H9 (cell line): ENCODE results near the gene OAS2. TPM values are rescaled to one million over a fixed set of nuclear protein-coding genes. Genes with fewer than 3 reads are reported as not detected.
A peak's percentile ranks its signal among the peaks of the same experiment; 100 is the strongest.

Experiments
- DNase-seq: peaks from one replicate; pipeline ENCODE4 v3.0.0-alpha.2; 2017
- H2AFZ ChIP-seq: one replicate; pipeline ENCODE4 v1.6.1; 2013; ENCODE audit warnings: mild to moderate bottlenecking, low read length, control low read depth, moderate library complexity
- H2AK5ac ChIP-seq: 2 replicates; pipeline ENCODE4 v1.6.1; 2013; ENCODE audit warnings: low read length, control low read depth, mixed read lengths; ENCODE audit not compliant: insufficient read length
- H2BK120ac ChIP-seq: one replicate; pipeline ENCODE4 v1.6.1; 2013; ENCODE audit warnings: low read depth, mild to moderate bottlenecking, low read length, control low read depth, inconsistent platforms; ENCODE audit not compliant: poor library complexity, severe bottlenecking
- H2BK12ac ChIP-seq: 2 replicates; pipeline ENCODE4 v1.6.1; 2013; ENCODE audit warnings: low read length, control low read depth, mixed read lengths, low read depth; ENCODE audit not compliant: insufficient read length
- H2BK15ac ChIP-seq: 2 replicates; pipeline ENCODE4 v1.6.1; 2013; ENCODE audit warnings: low read depth, low read length, control low read depth
- H2BK20ac ChIP-seq: one replicate; pipeline ENCODE4 v1.6.1; 2013; ENCODE audit warnings: low read depth, mild to moderate bottlenecking, low read length, control low read depth, inconsistent platforms; ENCODE audit not compliant: poor library complexity, severe bottlenecking
- H2BK5ac ChIP-seq: 2 replicates; pipeline ENCODE4 v1.6.1; 2013; ENCODE audit warnings: low read length, control low read depth, mixed read lengths; ENCODE audit not compliant: insufficient read length
- H3K14ac ChIP-seq: 2 replicates; pipeline ENCODE4 v1.6.1; 2013; ENCODE audit warnings: low read length, control low read depth; ENCODE audit not compliant: insufficient read depth
- H3K18ac ChIP-seq: 2 replicates; pipeline ENCODE4 v1.6.1; 2013; ENCODE audit warnings: low read depth, mild to moderate bottlenecking, mixed read lengths, low read length, control low read depth; ENCODE audit not compliant: insufficient read length
- H3K23ac ChIP-seq: 2 replicates; pipeline ENCODE4 v1.6.1; 2013; ENCODE audit warnings: low read length, control low read depth, mixed read lengths, low read depth; ENCODE audit not compliant: insufficient read length
- H3K23me2 ChIP-seq: 2 replicates; pipeline ENCODE4 v1.6.1; 2013; ENCODE audit warnings: low read depth, mild to moderate bottlenecking, mixed read lengths, low read length, control low read depth; ENCODE audit not compliant: insufficient read length, poor library complexity, severe bottlenecking
- H3K27ac ChIP-seq: 2 replicates; pipeline ENCODE4 v1.5.1; 2013; ENCODE audit warnings: low read length, control low read depth, mixed read lengths, low read depth; ENCODE audit not compliant: insufficient read length
- H3K27me3 ChIP-seq: 2 replicates; pipeline ENCODE4 v1.6.1; 2013; ENCODE audit warnings: low read length, control low read depth, inconsistent platforms; ENCODE audit not compliant: insufficient read depth
- H3K4ac ChIP-seq: 2 replicates; pipeline ENCODE4 v1.6.1; 2013; ENCODE audit warnings: low read depth, mild to moderate bottlenecking, control low read depth, inconsistent platforms, low read length, moderate library complexity
- H3K4me1 ChIP-seq: 2 replicates; pipeline ENCODE4 v1.6.1; 2013; ENCODE audit warnings: low read length, control low read depth, inconsistent platforms; ENCODE audit not compliant: insufficient read depth
- H3K4me2 ChIP-seq: 2 replicates; pipeline ENCODE4 v1.6.1; 2013; ENCODE audit warnings: low read length, control low read depth, mixed read lengths; ENCODE audit not compliant: insufficient read length, insufficient read depth
- H3K56ac ChIP-seq: 2 replicates; pipeline ENCODE4 v1.6.1; 2013; ENCODE audit warnings: low read depth, mild to moderate bottlenecking, mixed read lengths, low read length, control low read depth; ENCODE audit not compliant: insufficient read length
- H3K79me1 ChIP-seq: 2 replicates; pipeline ENCODE4 v1.6.1; 2013; ENCODE audit warnings: low read depth, mild to moderate bottlenecking, moderate library complexity, low read length, control low read depth, inconsistent platforms; ENCODE audit not compliant: insufficient read depth, poor library complexity, severe bottlenecking
- H3K79me2 ChIP-seq: 2 replicates; pipeline ENCODE4 v1.6.1; 2013; ENCODE audit warnings: low read length, control low read depth, inconsistent platforms; ENCODE audit not compliant: insufficient read depth
- H3K9ac ChIP-seq: 2 replicates; pipeline ENCODE4 v1.6.1; 2013; ENCODE audit warnings: low read length, control low read depth, mixed read lengths; ENCODE audit not compliant: insufficient read length; ENCODE audit errors: extremely low read depth
- H3K9me3 ChIP-seq: one replicate; pipeline ENCODE4 v1.6.1; 2013; ENCODE audit warnings: low read depth, low read length, inconsistent platforms; ENCODE audit not compliant: control insufficient read depth
- H3T11ph ChIP-seq: one replicate; pipeline ENCODE4 v1.6.1; 2013; ENCODE audit warnings: mild to moderate bottlenecking, low read length, control low read depth, inconsistent platforms
- H4K20me1 ChIP-seq: one replicate; pipeline ENCODE4 v1.6.1; 2013; ENCODE audit not compliant: control insufficient read depth, insufficient read length, insufficient read depth
- H4K5ac ChIP-seq: 2 replicates; pipeline ENCODE4 v1.6.1; 2013; ENCODE audit warnings: low read depth, mild to moderate bottlenecking, mixed read lengths, low read length, control low read depth; ENCODE audit not compliant: insufficient read length
- H4K8ac ChIP-seq: replicated peaks from 2 replicates; pipeline ENCODE4 v1.6.1; 2013; ENCODE audit warnings: low read length, control low read depth, mixed read lengths, low read depth; ENCODE audit not compliant: insufficient read length
- H4K91ac ChIP-seq: 2 replicates; pipeline ENCODE4 v1.6.1; 2013; ENCODE audit warnings: low read depth, mild to moderate bottlenecking, moderate library complexity, mixed read lengths, low read length, control low read depth; ENCODE audit not compliant: insufficient read length
- H3K27ac Mint-ChIP-seq, 3 experiments: 2 replicates in 2 of 3; 3 replicates in 1 of 3; pipeline ENCODE4 v1.8.0; 2020 to 2021; ENCODE audit warnings: mixed read lengths in 3 of 3, mild to moderate bottlenecking in 1 of 3, moderate library complexity in 1 of 3
- H3K27me3 Mint-ChIP-seq: 2 replicates; pipeline ENCODE4 v1.8.0; 2021; ENCODE audit warnings: low read depth, mild to moderate bottlenecking, moderate library complexity, mixed read lengths
- H3K36me3 Mint-ChIP-seq, 3 experiments: 2 replicates in 2 of 3; 3 replicates in 1 of 3; pipeline ENCODE4 v1.8.0; 2020 to 2021; ENCODE audit warnings: low read depth in 3 of 3, mixed read lengths in 3 of 3; ENCODE audit not compliant: insufficient read depth in 1 of 3
- H3K4me1 Mint-ChIP-seq, 2 experiments: 2 replicates each; pipeline ENCODE4 v1.8.0; 2020; ENCODE audit warnings: mixed read lengths in 2 of 2
- H3K4me3 Mint-ChIP-seq, 2 experiments: 2 replicates in 1 of 2; 3 replicates in 1 of 2; pipeline ENCODE4 v1.8.0; 2020 to 2021; ENCODE audit warnings: mild to moderate bottlenecking in 2 of 2, mixed read lengths in 2 of 2, moderate library complexity in 1 of 2
- H3K9me3 Mint-ChIP-seq, 2 experiments: 2 replicates in 1 of 2; 3 replicates in 1 of 2; pipeline ENCODE4 v1.8.0; 2020; ENCODE audit warnings: mild to moderate bottlenecking in 2 of 2, mixed read lengths in 2 of 2, moderate library complexity in 1 of 2
- CTCF ChIP-seq: fragments of 200-600 bp; sonication (generic); conservative IDR thresholded peaks from 3 replicates; pipeline ENCODE4 v1.8.0; 2021; ENCODE audit warnings: antibody characterized with exemption, mild to moderate bottlenecking
- WGBS: extraction: QIAGEN DNeasy Blood & Tissue Kit; methylation state at CpG from one replicate; pipeline ENCODE4 v1.1.7; 2013; ENCODE audit warnings: missing lambda C conversion rate, low lambda C conversion rate, mixed read lengths; ENCODE audit not compliant: insufficient read length; ENCODE audit errors: extremely low coverage; 5-methylcytosine and 5-hydroxymethylcytosine counted together
- total RNA-seq: library from RNA; stranded (reverse); gene quantifications from 2 replicates; pipeline ENCODE4 v1.2.1, GENCODE V29; 2021

Gene OAS2
- total RNA-seq, 1 experiment from 2014 or later: not detected

DNA sequence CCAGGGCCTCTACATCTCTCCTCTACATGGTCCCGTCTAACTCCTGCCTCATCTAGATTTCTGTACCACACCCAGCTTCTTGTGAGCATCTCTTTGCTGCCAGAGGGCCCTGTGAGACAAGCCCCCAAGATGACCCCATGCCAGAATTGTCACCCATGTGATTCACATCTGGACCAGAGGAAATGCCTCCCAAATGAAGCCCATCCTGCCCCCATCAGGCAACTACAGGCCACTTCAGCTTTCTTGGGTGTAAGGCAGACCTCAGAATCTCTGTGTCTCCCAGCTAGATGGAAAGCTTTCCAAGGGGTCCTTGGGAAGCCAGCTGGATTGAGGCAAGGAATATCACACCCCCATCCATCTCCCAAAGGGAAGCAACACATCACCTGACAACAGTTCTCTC is 49.3 kb upstream of the OAS2 start:
- WGBS: no CpG with 5 or more reads among the region's 1 CpG
- H2BK15ac ChIP-seq: no peak overlapping the region
- H2AK5ac ChIP-seq: no peak overlapping the region
- no peak overlapping the region for H3K4me2 ChIP-seq
- peaks cover 22% of the 10 kb centered on the region in 2 experiments for H3K9me3 Mint-ChIP-seq
- no peak overlapping the region for H3K56ac ChIP-seq
- no peak overlapping the region for H3T11ph ChIP-seq
- no peak overlapping the region for H3K18ac ChIP-seq
- no peak overlapping the region for H2AFZ ChIP-seq
- H2BK120ac ChIP-seq: no peak overlapping the region
- H3K9ac ChIP-seq: no peak overlapping the region
- H4K5ac ChIP-seq: no peak overlapping the region
- H3K27ac ChIP-seq: no peak overlapping the region
- DNase-seq: no peak
- no peak overlapping the region for H3K23ac ChIP-seq
- no peak overlapping the region for H2BK5ac ChIP-seq
- peaks cover 17 to 18% of the 10 kb centered on the region in 2 experiments for H3K4me1 Mint-ChIP-seq
- no peaks in the 10 kb centered on the region for H3K9me3 ChIP-seq
- TF ChIP-seq CTCF: peak; percentile 53
- H3K4me1 ChIP-seq: no peaks in the 10 kb centered on the region
- H3K27me3 ChIP-seq: no peaks in the 10 kb centered on the region
- peaks cover 0 to 14% (median 9%) of the 10 kb centered on the region in 3 experiments; a peak in 4 of 7 replicates for H3K36me3 Mint-ChIP-seq
- H4K20me1 ChIP-seq: no peaks in the 10 kb centered on the region
- H3K4me3 Mint-ChIP-seq: no peak overlapping the region
- no peak overlapping the region for H4K91ac ChIP-seq
- no peaks in the 10 kb centered on the region for H3K79me1 ChIP-seq
- H2BK20ac ChIP-seq: no peak overlapping the region
- H3K27me3 Mint-ChIP-seq: peaks cover 9% of the 10 kb centered on the region
- H3K23me2 ChIP-seq: no peaks in the 10 kb centered on the region
- H3K14ac ChIP-seq: no peak overlapping the region
- H3K27ac Mint-ChIP-seq: peak overlapping the region in 1 of 3 experiments; percentile 88; a peak in 1 of 7 replicates
- no peak overlapping the region for H3K4ac ChIP-seq
- no peak overlapping the region for H2BK12ac ChIP-seq
- H4K8ac ChIP-seq: no peak overlapping the region
- no peaks in the 10 kb centered on the region for H3K79me2 ChIP-seq
